ENCODE data around the gene SFRP5.

Gene SFRP5

DNA sequence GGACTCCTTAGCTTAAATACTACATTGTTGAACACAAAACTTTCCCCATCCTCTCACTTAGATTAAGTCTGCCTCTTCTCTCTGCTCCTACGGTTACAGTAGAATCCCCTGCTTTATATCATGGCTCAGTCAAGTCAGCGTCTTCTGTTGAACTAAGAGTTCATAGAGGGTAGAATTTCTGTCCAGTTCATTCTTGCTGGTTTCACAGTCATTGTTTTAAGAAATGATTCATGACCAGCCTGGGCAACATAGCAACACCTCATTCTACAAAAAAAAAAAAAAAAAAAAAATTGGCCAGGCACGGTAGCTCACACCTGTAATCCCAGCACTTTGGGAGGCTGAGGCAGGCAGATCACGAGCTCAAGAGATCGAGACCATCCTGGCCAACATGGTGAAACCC, 38.5 kb downstream of the SFRP5 start:
- DNase-seq: no peak

DNA sequence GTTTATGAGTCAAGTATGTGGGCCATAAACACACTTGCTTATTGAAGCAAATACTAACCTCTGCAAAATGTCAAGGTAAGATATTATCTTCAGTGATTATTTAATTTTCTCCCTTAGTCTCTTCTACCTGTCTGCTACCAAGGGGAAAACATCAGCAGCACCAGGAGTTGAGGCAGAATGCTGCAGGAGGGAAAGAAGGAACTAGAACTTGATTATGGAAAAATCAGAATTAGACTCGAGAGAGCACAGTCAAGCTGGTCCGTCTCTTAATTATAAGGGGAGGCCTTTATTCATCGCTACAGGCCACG, 39.8 kb downstream of the SFRP5 start:
- DNase-seq: no peak

DNA sequence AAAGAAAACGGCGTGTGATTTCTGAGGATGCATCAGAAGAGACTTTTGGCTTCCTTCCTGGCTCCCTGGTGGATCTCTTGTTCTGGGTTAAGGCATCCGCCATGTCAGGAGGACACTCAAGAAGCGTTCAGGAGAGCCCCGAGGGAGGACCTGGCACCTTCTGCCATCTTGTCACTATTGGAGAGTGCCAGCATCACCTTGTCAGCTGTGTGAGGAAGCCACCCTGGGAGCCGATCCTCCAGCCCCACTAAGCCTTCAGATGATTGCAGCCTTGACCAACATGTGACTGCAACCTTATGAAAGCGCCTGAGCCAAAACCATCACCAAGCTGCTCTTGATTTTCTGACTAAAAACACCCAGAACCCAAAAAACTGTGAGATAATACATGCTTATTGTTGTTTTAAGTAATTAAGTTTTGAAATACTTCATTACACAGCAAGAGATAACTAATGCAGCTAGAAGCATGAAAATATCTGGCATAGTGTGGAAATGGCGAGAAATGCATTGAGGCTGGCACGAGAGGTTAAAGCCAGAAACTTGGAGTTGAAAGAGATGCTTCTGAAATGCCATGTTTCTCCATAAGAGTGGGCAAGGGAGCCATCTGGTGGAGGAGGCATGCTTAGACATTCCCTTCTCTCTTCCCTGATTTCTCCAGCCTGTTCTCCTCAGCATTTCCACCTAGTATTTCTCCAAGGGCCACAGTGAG, 40.3 kb downstream of the SFRP5 start:
- peak; percentile 45 for DNase-seq

DNA sequence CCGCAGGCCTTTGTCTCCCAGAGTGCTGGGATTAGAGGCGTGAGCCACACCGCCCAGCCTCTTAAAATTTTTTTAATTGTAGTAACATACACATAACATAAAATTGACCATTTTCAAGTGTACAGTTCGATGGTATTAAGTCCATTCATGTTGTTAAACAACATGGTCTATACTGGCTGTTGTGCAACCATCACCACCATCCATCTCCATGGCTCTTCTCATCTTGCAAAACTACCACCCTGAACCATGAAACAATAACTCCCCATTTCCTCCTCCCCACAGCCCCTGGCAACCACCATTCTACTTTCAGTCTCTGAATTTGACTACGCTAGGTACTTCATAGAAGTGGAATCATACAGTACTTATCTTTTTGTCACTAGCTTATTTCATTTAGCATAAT, 42.8 kb downstream of the SFRP5 start:
- DNase-seq: no peak

DNA sequence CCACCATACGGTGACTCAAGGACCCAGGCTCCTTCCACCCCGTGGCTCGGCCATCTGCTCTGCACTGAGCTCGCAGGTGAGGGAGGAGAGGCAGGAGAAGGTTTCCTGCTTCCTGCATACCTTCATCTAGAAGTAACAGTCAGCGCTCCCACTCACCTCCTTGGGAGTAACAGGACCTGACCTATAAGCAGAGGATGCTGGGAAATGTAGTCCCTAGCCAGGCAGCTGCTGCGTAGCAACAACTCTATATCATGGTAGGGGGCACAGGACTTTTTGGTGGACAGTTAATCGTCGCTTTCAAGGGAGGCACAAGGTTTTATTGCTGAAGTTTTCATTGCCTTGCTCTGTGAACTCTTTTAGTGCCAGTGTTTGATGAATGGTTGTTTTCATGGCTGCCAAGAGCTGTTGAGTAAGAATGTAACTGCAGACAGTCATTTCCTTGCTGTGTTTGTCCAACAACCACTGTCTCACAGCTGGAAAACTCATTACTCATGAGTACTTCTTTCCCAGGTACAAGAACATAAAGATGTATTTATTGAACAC, 45.1 kb downstream of the SFRP5 start:
- DNase-seq: no peak

DNA sequence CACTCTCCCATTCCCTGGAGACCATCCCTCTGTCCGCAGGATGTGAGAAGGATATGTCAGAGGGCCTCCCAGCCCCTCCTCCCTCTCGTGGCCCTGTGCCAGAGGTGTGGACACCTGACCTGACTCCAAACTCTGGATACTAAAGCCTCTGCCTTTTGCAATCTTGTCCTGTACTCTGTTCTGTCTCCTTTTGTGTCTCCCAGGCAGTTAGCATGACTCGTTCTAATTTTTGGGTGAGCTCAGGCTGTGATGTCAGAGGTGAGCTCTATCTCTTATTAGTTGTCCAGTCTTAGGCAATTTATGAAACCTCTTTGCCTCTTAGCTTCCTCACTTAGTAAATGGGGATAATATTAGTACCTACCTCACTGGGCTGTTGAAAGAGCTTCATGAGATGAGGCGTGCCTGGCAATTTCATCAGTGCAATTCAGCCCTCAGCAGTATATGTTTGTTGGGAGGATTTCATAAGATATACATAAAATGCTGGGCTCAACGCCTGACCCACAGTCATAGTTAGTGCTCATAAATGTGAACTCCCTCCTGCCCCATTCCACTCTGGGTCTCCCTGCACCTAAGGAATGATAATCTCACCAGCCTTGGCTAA, 47.4 kb downstream of the SFRP5 start:
- no peak for DNase-seq

DNA sequence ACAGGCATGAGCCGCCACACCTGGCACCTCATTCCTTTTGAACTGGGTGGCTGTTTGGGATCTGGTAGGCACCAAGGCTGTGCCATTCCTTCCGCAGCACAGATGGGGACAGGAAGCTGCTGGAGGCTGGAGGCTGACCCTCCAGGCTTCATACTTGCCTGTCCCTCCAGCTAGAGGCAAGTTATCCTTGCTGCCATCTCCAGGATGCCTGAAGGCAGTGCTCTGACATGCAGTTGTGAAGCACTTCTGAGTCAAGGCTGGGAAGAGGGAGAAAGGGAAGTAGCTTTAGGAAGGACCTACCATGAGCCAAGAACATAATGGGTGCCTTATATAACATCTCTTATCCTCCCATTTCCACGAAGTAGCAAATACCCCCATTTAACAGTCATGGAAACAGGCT, 48.8 kb downstream of the SFRP5 start:
- no peak for DNase-seq

DNA sequence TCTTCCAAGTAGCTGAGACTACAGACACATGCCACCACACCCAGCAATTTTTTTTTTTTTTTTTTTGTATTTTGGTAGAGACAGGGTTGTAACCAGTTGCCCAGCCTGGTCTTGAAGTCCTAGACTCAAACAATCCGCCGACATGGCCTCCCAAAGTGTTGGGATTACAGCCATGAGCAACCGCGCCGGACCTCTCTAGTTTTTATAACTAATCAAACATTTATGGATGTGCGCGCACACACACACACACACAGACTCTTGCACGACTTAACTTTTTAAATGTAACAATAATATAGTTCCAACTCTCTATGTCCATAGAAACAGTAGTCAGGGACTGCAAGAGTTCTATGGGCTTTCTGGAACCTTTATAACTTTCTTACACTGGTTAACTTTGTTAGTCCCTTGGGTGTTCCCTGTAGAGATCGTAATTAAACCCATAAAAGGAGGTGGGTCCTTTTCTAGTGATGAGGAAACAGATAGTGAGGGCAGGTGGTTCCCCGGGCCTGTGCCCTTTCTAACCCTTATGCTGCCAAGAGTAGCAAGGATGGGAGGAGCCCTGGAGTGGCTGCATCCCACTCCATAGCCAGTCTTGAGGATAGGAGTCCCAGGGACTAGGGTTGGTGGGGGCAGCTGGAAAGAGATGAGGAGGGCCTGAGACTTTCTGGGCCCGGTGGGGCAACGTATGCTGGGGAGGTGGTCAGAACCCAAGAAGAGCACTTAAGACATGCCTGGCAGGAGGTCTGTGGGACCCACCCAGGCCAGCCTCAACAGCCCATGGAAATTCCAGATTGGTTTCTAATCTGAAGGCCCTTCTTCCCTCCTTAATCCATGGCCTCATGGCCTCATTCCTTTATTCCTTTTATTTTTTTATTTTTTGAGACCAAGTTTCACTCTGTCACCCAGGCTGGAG, 49.7 kb downstream of the SFRP5 start:
- no peak for DNase-seq

DNA sequence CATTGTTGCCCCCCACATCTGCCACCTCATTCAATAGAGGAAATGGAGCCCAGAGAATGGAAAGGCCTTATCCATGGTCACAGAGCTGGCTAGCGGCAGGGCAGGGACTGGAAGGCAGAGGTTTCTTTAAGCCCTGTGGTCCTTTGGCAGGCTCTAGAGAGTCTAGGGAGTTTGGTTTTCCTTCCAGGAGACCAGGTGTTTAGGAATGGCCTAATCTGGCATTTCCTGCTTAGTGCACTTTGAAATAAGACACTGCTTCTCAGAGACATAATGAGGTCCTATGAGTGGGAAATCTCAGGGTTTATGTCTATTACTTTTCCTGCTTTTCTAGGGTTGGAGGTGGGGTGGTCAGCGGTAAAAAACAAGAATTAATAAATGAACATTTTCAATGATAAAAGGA, 52.2 kb downstream of the SFRP5 start:
- DNase-seq: no peak

DNA sequence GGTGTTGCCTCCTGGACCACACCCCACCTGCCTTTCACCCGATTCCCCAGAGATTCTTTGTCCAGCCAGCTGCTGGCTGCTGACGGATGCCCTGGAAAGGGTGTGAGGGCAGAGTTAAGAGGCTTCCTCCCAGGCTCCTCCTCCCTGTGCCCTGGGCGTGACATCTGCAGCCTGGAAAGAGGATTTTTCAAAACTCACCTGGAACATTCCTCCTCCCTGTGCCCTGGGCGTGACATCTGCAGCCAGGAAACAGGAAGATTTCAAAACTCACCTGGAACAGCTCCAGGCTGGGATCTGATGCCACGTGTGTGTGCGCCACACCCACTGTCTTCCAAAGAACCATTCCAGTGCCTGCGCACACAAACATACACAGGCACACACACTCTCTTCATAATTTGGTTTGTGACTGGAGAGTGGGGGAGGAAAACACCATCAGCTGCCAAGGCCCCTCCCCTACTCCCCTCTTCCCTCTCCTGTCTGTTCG, 53.1 kb downstream of the SFRP5 start:
- DNase-seq: no peak

DNA sequence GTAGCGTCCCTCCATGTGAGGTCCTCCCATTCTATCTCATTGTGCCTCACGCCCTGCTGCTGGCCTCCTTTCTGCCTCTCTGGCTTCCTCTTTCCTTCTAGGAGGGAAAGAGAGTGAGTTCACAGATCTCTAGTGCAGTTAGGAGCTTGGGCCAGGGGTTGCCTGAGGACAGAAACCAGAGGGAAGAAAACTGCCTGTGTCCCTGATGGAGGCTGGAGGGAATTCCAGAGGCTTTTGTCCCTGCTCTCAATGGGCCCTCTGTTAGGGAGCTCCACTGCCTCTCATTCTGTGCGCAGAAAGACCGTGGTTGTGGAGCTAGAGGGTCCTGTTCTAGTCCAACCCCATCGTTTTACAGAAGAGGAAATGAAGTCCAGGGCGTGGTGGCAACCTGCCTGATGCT, 53.6 kb downstream of the SFRP5 start:
- DNase-seq: no peak

DNA sequence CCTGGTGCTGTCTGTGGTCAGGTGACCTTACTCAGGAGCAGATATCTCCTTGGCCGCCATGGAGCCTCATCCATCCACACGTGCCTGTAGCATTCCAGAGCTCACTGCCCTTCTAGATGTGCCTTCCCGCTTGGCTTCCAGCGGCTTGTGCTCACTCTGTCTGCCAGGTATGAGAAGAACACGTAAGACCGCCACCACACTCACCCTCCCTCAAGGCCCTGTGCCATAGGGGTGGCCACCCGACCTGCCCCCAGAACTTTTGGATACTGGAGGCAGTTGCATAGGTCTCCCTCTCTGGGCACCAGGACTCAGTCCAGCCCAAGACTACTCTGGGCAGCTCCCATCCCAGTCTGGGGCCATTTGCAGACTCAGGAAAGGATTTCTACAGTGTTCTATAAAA, 54.2 kb downstream of the SFRP5 start:
- no peak for DNase-seq
